Ammon's horn (tissue), 1 donor: ENCODE results near the gene RPP25L.
"Not testable (repeated sequence)": the region's sequence is repeated elsewhere in the genome, so short reads cannot be mapped to it uniquely, and the experiment has no call there.

Source experiments
- DNase-seq: peaks from one replicate; pipeline ENCODE4 v3.0.0-alpha.2; 2016; ENCODE audit warnings: low spot score

The RPP25L gene, protein sequence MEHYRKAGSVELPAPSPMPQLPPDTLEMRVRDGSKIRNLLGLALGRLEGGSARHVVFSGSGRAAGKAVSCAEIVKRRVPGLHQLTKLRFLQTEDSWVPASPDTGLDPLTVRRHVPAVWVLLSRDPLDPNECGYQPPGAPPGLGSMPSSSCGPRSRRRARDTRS

DNA sequence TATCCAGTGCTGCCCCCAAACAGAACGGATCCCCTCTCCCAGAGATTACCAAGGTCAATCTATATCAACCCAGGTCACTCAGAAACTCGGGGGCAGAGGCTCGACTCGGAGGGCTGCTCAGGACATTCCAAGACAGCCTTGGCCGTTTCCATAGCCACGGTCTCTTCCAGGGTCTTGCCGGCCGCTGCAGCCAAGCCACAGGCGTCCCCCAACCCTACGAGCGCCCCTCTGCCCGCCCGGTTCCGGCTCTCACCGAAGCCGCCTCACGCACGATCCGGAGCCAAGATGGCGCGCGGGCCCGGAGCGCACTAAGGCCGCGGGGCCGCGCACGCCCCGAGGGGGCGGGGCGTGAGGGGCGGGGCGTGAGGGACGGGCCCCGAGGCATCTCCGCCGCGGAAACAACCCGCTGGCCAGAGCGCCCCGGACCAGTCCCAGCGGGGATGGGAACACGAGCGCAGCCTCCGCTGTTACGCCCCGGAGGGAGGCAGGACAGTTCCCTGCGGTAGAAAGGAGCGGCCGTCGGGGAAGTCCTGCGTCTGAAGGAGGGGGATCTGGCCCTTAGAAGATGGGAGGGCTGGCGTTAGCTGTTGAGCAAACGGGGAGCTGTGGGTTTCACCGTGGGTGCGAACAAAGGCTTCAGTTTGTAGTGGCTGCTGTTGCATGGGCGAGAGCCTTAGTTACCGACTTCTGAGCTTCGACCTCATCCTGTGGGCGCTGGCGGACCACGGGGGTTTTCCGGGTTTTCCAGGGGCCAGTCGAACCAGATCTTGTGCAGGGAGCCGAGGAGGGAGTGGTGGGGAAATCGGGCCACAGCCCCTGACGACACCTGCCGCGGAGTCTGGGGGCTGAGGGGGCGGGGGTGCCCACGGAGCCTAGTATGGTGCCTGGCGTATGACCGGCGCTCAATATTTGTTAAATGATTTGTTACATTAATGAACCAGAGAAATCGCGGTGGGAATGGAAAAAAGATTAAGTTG lies at the start of gene RPP25L:
Gene RPP25L, minus strand, starts transcription at position 287 of the 977 bp plus-strand sequence. CDS start 801 bp downstream, outside the sequence.
- peak; percentile 90 for DNase-seq

DNA sequence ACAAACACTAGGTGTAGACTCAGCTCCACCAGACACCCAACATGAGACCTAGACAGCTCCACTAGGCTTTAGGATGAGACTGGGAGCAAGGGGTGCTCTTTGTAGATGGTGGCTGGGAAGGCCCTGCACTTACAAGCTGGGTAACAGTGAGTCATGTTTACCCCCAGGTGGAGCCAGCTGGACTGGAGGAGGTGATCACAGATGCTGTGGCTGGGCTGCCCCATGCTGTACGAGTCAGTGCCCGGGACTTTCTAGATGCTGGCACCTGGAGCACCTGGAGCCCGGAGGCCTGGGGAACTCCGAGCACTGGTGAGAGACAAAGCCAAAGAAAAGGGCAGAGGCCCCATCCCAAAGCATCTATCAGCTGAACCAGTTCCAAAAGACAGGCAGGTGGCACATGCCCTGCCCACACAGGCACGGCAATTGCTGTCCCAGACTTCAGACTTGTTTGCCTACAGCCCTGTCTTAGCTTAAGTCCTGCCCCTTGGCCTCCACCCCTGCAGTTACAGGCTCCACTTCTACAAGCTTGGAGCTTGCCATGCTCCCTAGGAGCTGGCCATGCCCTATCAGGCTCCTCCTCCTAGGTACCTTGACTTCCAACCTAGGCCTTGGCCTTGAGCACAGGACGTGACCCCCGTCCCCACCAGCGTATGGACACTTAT lies 47.8 kb upstream of the RPP25L start:
- DNase-seq, result no peak

DNA sequence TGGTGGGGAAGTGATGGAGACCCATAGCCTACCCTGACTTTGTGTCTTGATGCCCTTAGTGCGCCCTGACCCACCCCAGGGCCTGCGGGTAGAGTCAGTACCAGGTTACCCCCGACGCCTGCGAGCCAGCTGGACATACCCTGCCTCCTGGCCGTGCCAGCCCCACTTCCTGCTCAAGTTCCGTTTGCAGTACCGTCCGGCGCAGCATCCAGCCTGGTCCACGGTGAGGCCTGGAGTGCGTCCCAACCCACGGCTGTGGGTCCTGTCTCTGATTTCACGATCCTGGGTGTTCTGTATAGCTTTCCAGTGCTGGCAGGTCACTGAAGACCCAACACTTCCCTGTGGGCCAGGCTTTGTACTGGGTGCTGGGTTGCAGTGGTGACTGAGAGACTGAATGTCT lies 46.6 kb upstream of the RPP25L start:
- no peak for DNase-seq

DNA sequence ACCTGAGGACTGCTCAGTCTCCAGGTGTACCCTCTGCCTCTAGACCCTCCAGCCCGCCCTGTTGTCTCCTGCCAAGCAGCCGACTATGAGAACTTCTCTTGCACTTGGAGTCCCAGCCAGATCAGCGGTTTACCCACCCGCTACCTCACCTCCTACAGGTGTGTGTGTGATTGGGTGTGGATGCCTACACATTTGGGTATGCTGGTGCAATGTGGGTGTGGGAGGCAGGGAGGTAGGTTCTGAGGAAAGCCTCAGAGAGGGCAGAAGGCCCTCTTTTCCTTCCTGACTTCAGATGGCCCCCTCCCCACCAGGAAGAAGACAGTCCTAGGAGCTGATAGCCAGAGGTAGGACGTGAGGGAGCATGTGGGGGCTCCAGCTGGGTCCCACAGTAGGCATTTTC lies 45.1 kb upstream of the RPP25L start:
- no peak for DNase-seq

DNA sequence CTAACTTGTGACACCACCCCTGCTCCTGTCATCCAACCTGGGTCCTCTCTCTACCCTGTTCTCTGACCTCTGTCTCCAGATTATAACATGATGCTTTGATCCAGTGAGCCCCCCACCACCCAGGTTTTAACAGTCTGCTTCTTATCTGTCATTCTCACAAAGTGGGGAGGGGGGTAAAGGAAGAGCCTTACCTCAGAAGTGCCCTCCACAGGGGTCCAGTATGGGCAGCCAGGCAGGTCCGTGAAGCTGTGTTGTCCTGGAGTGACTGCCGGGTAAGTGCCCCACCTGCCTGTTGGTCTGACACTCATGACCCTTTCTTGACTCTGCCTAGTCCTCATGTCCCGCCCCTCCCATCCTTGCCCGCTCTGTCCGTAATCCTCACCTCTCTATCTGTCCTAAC lies 43.5 kb upstream of the RPP25L start:
- DNase-seq, result no peak

DNA sequence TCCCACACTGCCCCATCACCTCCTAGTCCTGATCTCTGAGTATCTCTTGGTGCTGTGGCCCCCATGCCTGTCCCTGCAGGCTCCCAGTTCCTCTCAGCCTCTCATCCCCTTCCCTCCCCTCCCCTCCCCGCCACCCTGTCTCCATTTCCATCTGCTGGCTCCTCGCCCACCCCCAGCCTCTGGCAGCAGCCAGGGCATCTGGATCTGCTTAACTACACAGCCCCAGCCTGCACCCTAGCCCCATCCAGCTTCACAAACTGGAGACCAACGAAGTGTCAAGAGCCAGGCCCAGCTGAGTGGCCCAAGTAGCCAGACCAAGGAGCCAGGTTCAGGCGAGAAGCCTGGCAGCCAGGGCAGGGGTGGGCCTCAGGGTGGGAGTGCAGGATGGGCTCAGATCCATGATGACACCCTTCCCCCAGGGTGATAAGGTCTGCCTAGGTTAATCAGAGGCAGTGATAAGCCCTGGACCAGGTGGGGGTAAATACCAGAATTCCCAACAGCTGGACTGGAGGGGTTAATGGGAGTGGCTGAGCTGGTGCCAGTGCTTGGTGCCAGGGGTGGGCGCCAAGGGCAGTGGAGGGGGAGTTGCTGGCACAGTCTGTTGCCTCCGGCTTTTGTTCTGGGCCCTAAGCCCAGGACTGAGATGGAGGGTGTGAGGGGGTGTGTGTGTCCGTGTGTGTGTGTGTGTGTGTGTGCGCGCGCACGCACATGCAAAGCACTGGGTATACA lies 42.6 kb upstream of the RPP25L start:
- DNase-seq, result peak; percentile 89

DNA sequence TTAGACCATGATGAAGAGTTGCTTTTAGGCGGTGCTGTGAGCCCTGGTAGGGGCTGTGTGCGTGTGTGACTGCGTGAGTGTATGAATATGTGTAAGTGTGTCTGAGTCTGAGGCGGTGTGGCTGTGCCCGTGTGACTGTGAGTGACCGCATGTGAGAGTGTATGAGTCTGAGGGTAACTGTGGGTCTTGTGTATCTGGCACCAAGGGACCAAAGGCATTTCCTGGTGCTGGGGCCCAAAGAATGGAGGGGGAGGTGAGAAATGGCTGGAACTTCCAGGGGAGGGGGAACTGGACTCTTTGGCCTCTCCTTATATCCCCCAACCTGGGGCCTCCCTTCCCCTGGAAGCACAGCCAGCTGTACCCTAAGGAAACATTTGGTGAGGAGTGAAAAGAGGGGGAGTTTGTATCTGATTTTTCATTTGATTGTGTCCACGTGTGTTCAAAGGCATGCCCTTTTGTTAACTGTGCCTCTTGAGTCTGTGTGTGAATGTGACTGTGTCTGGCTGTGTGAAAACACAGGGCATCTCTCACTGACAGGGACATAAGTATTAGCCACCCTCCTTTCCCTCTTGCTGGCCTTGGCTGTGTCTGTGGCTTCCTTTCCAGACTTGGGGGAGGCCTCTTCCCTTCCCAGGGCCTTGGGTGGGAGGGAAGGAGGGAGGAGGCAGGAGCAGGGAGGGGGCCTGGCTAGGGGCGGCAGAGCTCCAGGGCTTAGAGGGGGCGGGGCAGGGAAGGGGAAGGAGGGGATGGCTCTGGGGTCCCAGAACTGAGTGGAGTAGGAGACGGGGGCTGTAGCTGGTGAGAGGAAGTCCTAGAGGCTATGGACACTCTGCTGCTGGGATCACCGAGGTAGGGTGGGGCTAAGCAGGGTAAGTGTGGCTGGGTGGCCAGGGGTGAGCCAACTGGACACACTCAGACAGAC lies 41.5 kb upstream of the RPP25L start:
- no peak for DNase-seq

DNA sequence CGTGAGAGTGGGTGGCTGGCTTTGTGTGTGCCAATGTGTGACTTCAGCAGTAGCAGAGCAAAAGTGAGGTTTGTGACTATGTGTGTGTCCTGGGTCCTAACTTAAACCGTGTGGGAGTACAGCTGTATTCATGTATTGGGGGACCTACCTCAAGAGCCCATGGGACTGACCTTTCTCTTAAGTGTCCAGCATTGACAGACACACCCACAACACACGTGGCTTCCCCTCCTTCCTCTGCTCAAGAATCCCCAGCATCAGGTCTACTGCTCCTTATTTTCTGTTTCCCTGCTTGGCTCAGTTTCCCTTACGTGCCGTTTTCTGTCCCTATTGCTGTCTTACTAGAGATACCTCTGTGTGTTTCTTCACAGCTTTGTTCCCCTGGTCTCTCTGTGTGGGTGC lies 40.7 kb upstream of the RPP25L start:
- DNase-seq, result no peak

DNA sequence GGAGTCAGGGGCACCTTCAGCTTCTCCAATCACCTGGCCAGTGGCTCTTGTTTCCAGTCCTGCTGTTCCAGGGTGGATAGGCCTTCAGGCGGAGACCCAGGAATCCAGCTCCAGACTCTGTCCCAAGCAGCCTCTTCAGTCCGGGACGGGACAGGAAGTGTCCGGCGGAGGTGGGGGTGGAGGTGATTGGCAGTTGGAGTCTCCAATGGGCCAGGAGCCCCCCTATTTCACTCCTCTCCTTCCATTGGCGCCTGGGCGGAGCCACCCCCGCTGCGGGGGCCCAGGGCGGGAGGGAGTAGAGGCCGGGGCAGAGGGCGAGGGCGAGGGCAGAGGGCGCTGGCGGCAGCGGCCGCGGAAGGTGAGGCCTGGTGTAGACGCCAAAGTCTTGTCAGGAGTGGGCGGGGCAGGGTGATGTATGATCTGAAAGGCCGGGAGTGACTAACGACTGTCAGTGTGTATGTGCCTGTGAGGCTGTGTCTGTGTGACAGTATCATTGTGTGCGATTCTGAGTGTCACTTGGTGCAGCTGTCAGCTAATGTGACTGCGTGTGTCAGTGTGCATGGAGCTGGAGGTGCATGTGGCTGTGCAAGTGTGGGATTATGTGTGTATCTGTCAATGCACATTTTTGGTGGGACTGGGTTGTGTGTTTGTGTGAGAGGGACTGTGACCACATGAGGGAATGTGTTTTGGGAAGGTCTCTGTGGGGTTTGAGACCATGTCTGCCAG lies 40.1 kb upstream of the RPP25L start, which contains the start of gene IL11RA:
Gene IL11RA, plus strand, starts transcription at position 310 of the 726 bp plus-strand sequence. CDS start 3,033 bp downstream, outside the sequence.
- peak; percentile 91 for DNase-seq

DNA sequence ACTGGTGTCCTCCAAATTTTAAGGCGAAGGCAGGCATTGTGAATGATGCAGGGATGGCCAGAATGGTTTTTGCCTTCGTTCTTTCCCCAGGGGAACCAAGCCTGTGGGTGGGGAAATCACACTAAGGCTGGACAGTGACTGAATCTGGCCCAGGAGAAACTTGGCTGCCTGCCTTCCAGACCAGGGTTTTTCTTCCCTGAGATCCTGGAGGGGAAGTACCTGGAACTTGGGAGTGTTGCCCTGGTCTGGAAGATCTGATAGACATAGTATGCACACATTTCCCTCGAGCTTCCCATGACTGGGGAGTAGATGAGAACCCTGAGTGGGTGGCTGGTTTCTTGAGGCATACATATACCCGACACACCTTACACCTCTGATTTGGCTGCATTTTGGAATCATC lies 39.4 kb upstream of the RPP25L start:
- DNase-seq, result peak; percentile 9

DNA sequence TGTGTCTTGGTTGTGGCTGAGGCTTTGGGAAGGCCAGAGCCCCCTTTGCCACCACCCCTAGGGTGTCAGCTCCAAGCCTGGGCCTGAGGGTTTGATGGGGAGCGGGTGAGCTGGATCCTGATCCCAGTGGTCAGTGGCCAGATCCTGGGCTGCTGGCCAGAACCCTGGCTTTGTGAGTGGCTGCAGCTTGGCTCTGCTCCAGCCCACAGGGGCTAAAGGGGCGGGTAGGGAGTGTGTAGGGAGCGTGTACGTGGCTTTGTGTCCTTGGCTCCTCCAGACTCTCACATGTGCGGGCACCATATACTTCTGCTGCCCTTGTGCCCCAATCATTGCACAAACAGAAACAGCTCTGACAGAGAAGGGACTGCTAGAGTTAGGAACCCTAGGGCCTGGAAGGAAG lies 38.9 kb upstream of the RPP25L start:
- peak; percentile 56 for DNase-seq

DNA sequence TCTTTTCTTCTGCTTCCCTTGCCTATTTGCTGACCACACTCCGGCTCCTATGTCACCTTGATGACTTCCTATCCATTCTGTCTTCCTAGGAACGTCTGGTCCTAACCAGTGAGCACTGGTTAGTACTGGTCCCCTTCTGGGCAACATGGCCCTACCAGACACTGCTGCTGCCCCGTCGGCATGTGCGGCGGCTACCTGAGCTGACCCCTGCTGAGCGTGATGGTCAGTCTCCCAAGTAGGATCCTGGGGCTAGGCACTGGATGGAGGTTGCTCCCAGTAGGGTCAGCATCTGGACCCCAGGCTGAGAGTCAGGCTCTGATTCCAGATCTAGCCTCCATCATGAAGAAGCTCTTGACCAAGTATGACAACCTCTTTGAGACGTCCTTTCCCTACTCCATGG lies 36.8 kb upstream of the RPP25L start:
- no peak for DNase-seq

DNA sequence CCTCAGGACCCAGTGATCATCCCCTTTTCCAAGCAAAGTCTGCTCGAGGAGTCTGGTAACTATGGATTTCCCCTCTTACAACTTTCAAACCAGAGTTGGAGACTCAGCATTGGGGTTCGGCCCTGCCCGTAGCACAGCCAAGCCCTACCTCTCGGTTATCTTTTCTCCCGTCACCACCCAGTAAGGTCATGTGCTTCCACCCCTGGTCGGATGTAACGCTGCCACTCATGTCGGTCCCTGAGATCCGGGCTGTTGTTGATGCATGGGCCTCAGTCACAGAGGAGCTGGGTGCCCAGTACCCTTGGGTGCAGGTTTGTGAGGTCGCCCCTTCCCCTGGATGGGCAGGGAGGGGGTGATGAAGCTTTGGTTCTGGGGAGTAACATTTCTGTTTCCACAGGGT lies 35.8 kb upstream of the RPP25L start:
- no peak for DNase-seq

DNA sequence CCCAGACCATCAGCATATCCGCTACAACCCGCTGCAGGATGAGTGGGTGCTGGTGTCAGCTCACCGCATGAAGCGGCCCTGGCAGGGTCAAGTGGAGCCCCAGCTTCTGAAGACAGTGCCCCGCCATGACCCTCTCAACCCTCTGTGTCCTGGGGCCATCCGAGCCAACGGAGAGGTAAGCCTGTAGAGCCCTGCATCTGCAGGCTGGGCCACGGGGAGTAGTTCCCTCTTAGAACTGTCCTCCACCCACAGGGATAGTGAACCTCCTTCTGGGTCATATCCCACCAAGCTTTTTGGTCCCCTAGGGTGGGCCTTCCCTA lies 35.1 kb upstream of the RPP25L start:
- no peak for DNase-seq

DNA sequence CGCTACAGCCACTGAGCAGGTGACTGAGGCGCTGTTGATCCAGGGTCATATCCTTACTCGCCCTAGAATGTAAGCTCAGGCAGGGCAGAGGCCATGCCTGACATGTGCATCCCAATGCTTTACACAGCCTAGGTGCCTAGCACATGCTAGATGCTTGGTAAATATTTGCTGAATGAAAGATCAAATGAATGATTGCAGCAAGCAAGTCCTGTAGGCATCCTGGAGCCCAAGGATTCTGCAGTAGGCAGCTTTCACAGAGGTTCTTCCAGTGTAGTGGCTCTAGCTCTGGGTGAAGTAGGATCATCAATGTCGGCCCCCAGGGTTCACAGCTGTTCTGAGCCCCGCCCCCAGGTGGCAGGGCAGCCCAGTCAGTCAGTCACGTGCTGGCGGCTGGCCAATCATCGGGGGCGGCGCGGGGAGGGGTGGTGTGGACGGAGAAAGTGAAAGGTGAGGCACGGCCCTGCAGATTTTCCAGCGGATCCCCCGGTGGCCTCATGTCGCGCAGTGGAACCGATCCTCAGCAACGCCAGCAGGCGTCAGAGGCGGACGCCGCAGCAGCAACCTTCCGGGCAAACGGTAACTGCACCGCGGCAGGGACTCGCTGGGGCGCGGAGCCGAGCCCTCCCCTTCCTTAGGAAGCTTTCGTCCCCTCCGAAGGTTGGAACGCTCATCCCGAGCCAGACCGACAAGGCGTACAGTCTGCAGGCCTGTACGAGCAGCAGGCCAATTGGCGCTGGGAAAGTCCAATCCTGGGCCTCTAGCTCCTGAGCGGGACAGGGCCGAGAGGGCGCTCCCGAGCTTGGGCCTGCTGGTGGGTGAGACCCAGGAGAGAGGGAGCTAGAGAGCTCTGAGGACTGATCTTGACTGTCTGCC lies 34.5 kb upstream of the RPP25L start, which contains the start of gene GALT:
Gene GALT, plus strand, starts transcription at position 465 of the 873 bp plus-strand sequence. Its CDS starts 30 bp downstream, at position 495.
- DNase-seq, result peak; percentile 91

DNA sequence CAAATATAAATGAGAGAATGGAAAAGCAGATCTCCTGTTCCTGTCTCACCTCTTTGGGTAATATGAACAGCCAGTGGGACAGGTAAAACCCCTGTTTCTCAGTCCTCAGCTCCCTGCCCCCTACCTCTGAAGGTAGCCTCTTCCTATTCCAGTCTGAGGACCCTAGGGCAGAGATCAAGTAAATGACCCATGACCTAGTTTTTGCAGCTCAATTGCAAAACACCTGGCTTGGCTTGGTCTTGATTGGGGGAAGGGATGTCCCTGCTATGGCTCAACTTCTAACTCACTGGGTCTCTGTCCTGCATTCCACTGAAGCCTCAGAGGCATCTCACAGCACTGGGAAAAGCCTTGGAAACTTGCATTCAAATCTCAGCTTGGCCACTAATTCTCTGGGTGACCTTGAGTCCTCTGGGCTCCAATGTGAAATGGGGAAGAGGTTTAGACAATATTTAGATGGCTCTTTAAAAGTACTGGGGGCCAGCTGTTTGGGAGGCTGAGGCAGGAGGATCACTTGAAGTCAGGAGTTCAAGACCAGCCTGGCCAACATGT lies 32.9 kb upstream of the RPP25L start:
- DNase-seq, result no peak

DNA sequence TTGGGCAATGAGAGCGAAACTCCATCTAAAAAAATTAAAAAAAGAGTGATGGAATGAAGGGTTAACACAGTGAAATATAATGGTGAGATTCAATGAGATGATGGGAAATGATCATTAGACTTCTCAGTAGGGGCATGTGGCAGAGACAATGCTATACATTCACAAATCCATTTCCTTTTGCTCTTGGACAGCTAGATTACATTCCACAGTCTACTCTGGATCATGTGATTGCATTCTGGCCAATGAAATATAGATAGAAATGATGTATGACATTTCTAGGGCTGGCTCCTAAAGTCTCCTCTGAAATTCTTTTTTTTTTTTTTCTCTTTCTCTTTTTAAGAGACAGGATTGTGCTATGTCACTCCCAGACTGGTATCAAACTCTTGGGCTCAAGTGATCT lies 30.8 kb upstream of the RPP25L start:
- no peak for DNase-seq

DNA sequence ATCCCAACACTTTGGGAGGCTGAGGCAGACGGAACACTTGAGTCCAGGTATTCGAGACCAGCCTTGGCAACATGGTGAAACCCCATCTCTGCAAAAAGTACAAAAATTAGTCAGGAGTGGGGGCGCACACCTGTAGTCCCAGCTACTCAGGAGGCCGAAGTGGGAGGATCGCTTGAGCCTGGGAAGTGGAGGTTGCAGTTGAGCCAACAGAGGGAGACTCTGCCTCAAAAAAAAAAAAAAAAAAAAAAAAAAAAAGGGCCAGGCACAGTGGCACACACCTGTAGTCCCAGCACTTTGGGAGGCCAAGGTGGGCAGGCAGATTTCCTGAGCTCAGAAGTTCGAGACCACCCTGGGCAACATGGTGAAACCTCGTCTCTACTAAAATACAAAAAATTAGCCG lies 27.4 kb upstream of the RPP25L start:
- not testable (repeated sequence) for DNase-seq

DNA sequence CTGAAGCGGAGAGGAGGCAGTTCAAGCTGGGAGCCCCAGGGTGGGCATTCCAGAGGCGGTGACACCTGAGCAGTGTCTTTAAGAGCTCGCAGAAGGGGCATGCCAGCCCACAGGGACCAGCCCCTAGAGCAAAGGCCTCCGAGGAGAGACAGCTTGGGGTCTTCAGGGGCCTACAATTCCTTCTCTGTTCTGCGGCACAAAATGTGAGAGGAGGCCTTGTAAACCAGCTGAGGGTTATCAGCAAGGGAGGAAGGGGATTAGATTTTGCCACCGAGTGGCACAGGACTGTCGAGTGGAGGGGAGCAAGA lies 26.2 kb upstream of the RPP25L start:
- DNase-seq, result no peak
